ENCODE results near the gene UMAD1.

The UMAD1 gene

DNA sequence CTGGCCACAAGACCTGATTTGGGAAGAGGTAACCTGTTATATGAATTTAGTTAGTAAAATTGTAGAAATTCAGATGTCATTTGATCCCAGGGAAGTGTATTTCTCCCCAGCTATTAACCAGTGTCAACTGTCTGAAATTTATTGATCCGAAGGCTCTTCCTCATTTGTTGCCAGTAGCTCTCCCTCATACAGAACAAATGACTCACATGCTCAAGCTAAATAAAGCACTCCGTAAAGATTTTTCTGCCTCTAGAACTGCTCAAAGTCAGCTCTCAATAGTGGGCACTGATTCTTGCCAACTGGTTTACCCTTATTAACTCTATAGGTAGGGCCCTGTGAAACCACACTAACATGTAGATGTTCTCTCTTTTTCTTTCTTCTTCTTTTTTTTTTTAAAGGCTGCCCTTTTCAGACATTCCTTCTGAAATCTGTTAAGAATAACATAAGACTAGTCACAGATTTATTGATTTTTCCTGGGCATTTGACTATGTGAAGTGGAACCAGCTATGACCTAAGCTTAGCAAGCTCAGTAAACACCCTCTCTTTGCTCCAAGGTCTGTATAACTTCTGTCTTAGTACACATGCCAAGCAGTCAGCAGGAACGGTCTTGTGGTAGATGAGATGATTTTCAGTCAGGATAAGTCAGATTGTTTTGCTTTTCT, 56.0 kb downstream of the UMAD1 start:
- TF ChIP-seq, protein P1, sequence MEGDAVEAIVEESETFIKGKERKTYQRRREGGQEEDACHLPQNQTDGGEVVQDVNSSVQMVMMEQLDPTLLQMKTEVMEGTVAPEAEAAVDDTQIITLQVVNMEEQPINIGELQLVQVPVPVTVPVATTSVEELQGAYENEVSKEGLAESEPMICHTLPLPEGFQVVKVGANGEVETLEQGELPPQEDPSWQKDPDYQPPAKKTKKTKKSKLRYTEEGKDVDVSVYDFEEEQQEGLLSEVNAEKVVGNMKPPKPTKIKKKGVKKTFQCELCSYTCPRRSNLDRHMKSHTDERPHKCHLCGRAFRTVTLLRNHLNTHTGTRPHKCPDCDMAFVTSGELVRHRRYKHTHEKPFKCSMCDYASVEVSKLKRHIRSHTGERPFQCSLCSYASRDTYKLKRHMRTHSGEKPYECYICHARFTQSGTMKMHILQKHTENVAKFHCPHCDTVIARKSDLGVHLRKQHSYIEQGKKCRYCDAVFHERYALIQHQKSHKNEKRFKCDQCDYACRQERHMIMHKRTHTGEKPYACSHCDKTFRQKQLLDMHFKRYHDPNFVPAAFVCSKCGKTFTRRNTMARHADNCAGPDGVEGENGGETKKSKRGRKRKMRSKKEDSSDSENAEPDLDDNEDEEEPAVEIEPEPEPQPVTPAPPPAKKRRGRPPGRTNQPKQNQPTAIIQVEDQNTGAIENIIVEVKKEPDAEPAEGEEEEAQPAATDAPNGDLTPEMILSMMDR (conservative IDR thresholded peaks at IDR 0.05; ENCODE audit: low read depth, low read length): no peak
- peak; percentile 81 for DNase-seq (ENCODE audit: low read depth)
- H3K4me3 ChIP-seq (ENCODE audit: low read depth, low read length): no peak overlapping the region

- H3K4me3 ChIP-seq (ENCODE audit: low read depth, low read length): no peak overlapping the region
- no peak for DNase-seq (ENCODE audit: low read depth)
- TF ChIP-seq, protein P1 (conservative IDR thresholded peaks at IDR 0.05; ENCODE audit: low read depth, low read length): no peak
Measured at GRCh38 chr7:7698930-7699329, 58.4 kb downstream of the UMAD1 start.

GRCh38 chr7:7699380-7699779, 58.8 kb downstream of the UMAD1 start:
- no peak overlapping the region for H3K4me3 ChIP-seq (ENCODE audit: low read depth, low read length)
- DNase-seq (ENCODE audit: low read depth): no peak
- TF ChIP-seq, protein P1 (conservative IDR thresholded peaks at IDR 0.05; ENCODE audit: low read depth, low read length): no peak

GRCh38 chr7:7699970-7700369, 59.4 kb downstream of the UMAD1 start:
- no peak overlapping the region for H3K4me3 ChIP-seq (ENCODE audit: low read depth, low read length)
- no peak for DNase-seq (ENCODE audit: low read depth)
- TF ChIP-seq, protein P1 (conservative IDR thresholded peaks at IDR 0.05; ENCODE audit: low read depth, low read length): no peak

- TF ChIP-seq, protein P1 (conservative IDR thresholded peaks at IDR 0.05; ENCODE audit: low read depth, low read length): no peak
- H3K4me3 ChIP-seq (ENCODE audit: low read depth, low read length): no peak overlapping the region
- no peak for DNase-seq (ENCODE audit: low read depth)
Measured at GRCh38 chr7:7701527-7701926, 61.0 kb downstream of the UMAD1 start.

DNA sequence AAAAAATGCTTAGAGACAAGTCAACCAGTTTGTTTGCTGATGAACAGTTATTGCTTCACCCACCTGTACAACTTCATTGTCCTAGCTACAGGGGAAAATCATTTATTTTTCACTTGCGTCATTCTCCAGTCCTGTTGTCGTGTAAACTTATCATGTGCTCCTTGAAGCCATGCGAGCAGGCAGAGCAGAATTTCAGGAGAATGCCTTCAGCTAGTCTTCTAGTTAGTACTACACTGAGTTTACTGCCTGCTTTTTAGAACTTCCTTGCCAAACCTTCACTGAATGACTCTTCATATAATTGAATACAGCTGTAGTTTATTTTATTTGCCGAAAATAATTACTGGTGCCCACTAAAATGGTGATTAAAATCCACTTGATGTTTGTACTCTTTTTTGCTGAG, 62.3 kb downstream of the UMAD1 start:
- DNase-seq (ENCODE audit: low read depth): no peak
- TF ChIP-seq, protein P1 (conservative IDR thresholded peaks at IDR 0.05; ENCODE audit: low read depth, low read length): no peak
- no peak overlapping the region for H3K4me3 ChIP-seq (ENCODE audit: low read depth, low read length)

DNA sequence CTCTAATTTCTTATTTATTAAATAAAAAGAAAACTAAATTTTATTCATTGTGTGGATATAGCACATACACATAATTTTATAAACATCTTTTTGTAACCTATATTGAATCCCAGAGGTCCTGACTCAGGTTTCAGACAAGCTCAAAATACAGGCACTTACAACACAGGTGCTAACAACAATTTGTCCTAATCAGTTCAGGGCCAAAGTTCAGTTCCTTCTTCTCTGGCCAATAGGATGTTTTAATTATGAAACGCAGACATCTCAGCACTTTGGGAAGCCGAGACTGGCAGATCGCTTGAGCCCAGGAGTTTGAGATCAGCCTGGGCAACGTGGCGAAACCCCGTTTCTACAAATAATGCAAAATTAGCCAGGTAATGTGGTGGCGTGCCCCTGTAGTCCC, 62.9 kb downstream of the UMAD1 start:
- no peak overlapping the region for H3K4me3 ChIP-seq (ENCODE audit: low read depth, low read length)
- TF ChIP-seq, protein P1 (conservative IDR thresholded peaks at IDR 0.05; ENCODE audit: low read depth, low read length): no peak
- no peak for DNase-seq (ENCODE audit: low read depth)

All from choroid plexus epithelial cell (primary cell).